GM23248 (cell line): Measurements from ENCODE around the gene GTF2E1. TPM values are rescaled to one million over a fixed set of nuclear protein-coding genes. Genes with fewer than 3 reads are reported as not detected.
"Not testable (repeated sequence)": the region's sequence is repeated elsewhere in the genome, so short reads cannot be mapped to it uniquely, and the experiment has no call there.

Source experiments
- DNase-seq: peaks from one replicate; pipeline ENCODE4 v3.0.0-alpha.2; 2015
- H2AFZ ChIP-seq: fragments of 200-600 bp; sonication (generic); 2 replicates; pipeline ENCODE4 v1.6.1; 2016; ENCODE audit warnings: antibody characterized with exemption
- H3F3A ChIP-seq: fragments of 200-600 bp; sonication (generic); 2 replicates; pipeline ENCODE4 v1.6.1; 2016; ENCODE audit warnings: mild to moderate bottlenecking, antibody characterized with exemption, mixed run types; ENCODE audit not compliant: insufficient read depth
- H3K27ac ChIP-seq: fragments of 200-600 bp; sonication (generic); 2 replicates; pipeline ENCODE4 v1.5.1; 2016; ENCODE audit warnings: mild to moderate bottlenecking
- H3K27me3 ChIP-seq: fragments of 200-600 bp; sonication (generic); replicated peaks from 2 replicates; pipeline ENCODE4 v1.6.1; 2016; ENCODE audit warnings: mild to moderate bottlenecking; ENCODE audit not compliant: insufficient read depth
- H3K36me3 ChIP-seq: fragments of 200-600 bp; sonication (generic); 2 replicates; pipeline ENCODE4 v1.6.1; 2016; ENCODE audit warnings: low read depth, mild to moderate bottlenecking
- H3K4me1 ChIP-seq: fragments of 200-600 bp; sonication (generic); 2 replicates; pipeline ENCODE4 v1.6.1; 2016; ENCODE audit warnings: mild to moderate bottlenecking; ENCODE audit not compliant: insufficient read depth
- H3K4me2 ChIP-seq: fragments of 200-600 bp; sonication (generic); one replicate; pipeline ENCODE4 v1.6.1; 2016; ENCODE audit warnings: mild to moderate bottlenecking; ENCODE audit not compliant: unreplicated experiment
- H3K4me3 ChIP-seq: fragments of 200-600 bp; sonication (generic); 2 replicates; pipeline ENCODE4 v1.5.1; 2016; ENCODE audit warnings: mild to moderate bottlenecking
- H3K79me2 ChIP-seq: fragments of 200-600 bp; sonication (generic); 2 replicates; pipeline ENCODE4 v1.6.1; 2016; ENCODE audit warnings: mild to moderate bottlenecking; ENCODE audit not compliant: insufficient read depth
- H3K9ac ChIP-seq: fragments of 200-600 bp; sonication (generic); 2 replicates; pipeline ENCODE4 v1.6.1; 2016; ENCODE audit warnings: mild to moderate bottlenecking
- H3K9me2 ChIP-seq: fragments of 200-600 bp; sonication (generic); 2 replicates; pipeline ENCODE4 v1.6.1; 2016; ENCODE audit warnings: mixed run types, mild to moderate bottlenecking, moderate library complexity; ENCODE audit not compliant: insufficient read depth
- H3K9me3 ChIP-seq: fragments of 200-600 bp; sonication (generic); one replicate; pipeline ENCODE4 v1.6.1; 2017; ENCODE audit warnings: low read depth
- H4K20me1 ChIP-seq: fragments of 200-600 bp; sonication (generic); 2 replicates; pipeline ENCODE4 v1.6.0; 2016; ENCODE audit not compliant: insufficient read depth
- EZH2 ChIP-seq: fragments of 200-600 bp; sonication (generic); IDR thresholded peaks from 2 replicates; pipeline ENCODE4 v1.6.1; 2018; ENCODE audit warnings: antibody characterized with exemption, mild to moderate bottlenecking; ENCODE audit not compliant: insufficient read depth, poor library complexity, severe bottlenecking
- EZH2phosphoT487 ChIP-seq: fragments of 200-600 bp; sonication (generic); IDR thresholded peaks from 2 replicates; pipeline ENCODE4 v1.6.1; 2018; ENCODE audit warnings: antibody characterized with exemption, moderate library complexity, mild to moderate bottlenecking, low read depth; ENCODE audit not compliant: insufficient read depth
- WGBS, 2 experiments: methylation state at CpG; one replicate each; pipeline ENCODE4 v1.1.6; 2015 to 2017; ENCODE audit warnings: low lambda C conversion rate in 2 of 2, low coverage in 1 of 2; ENCODE audit errors: missing lambda C conversion rate in 2 of 2; 5-methylcytosine and 5-hydroxymethylcytosine counted together
- in situ Hi-C: fragments of 300-500 bp; cut with MboI; formaldehyde crosslinking; loops from 2 replicates; pipeline ENCODE4 v1.15.0; 2020
- polyA plus RNA-seq: library from polyadenylated mRNA; unstranded; fragments of >200 nt; fragmentation: Nextera tagmentation; extraction: Ambion mirVana; gene quantifications from 2 replicates; pipeline ENCODE4 v1.2.1, GENCODE V29; 2016
- total RNA-seq: library from RNA; depleted of rRNA; stranded (reverse); fragments of >200 nt; shearing (Covaris generic); gene quantifications from 2 replicates; pipeline ENCODE4 v1.2.3, GENCODE V29; 2014

GTF2E1 gene
- total and polyA plus RNA-seq, 2 experiments from 2014 or later, result 7.2 to 10.8 TPM

DNA sequence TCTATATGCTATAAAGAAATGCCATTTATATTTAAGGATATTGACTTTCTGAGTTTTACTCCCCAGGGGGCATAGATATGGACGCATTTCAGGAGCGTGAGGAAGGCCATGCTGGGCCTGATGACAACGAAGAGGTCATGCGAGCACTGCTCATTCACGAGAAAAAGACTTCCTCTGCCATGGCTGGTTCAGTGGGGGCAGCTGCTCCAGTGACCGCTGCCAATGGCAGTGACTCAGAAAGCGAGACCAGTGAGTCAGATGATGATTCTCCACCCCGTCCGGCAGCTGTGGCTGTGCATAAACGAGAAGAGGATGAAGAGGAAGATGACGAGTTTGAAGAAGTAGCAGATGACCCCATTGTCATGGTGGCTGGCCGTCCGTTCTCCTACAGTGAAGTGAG, 38.4 kb downstream of the GTF2E1 start:
- H3K4me3 ChIP-seq, result no peak overlapping the region
- TF ChIP-seq EZH2phosphoT487, result no peak
- no peak for TF ChIP-seq EZH2
- in situ Hi-C loops, result loop anchor here (25.0 kb wide), 1 partner anchor 369 kb away; no protein-coding TSS in a partner anchor
- no peaks in the 10 kb centered on the region for H3K9me2 ChIP-seq
- no peak overlapping the region for H3K9ac ChIP-seq
- no peak overlapping the region for H2AFZ ChIP-seq
- H3K27ac ChIP-seq, result peak overlapping the region; percentile 30
- no peaks in the 10 kb centered on the region for H3K27me3 ChIP-seq
- no peaks in the 10 kb centered on the region for H3K79me2 ChIP-seq
- peaks cover 5% of the 10 kb centered on the region; the same call in 1 of the 2 replicates for H3K36me3 ChIP-seq
- H3K9me3 ChIP-seq, result no peaks in the 10 kb centered on the region
- H3K4me2 ChIP-seq, result no peak overlapping the region
- peaks cover 6% of the 10 kb centered on the region for H3K4me1 ChIP-seq
- WGBS, 2 experiments, result 62 to 64% methylated on average over 13 of the region's 13 CpGs
- peaks cover 15% of the 10 kb centered on the region for H3F3A ChIP-seq
- no peaks in the 10 kb centered on the region for H4K20me1 ChIP-seq
- DNase-seq, result peak; percentile 78

DNA sequence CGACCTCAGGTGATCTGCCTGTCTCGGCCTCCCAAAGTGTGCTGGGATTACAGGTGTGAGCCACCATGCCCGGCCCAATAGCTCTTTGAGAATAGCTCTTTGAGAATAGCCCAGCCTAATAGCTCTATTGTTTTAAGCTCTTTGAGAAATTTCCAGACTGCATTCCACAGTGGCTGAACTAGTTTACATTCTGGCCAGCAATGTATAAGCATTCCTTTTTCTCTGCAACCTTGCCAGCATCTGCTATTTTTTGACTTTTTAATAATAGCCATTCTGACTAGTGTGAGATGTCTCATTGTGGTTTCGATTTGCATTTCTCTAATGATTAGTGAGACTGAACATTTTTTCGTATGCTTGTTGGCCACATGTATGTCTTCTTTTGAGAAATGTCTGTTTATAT, 43.3 kb downstream of the GTF2E1 start:
- 0 out of 2 replicates have a peak overlapping the region, but pooled peaks have one; percentile 8 for H3K27ac ChIP-seq
- in situ Hi-C loops, result loop anchor here (25.0 kb wide), 1 partner anchor 374 kb away; no protein-coding TSS in a partner anchor
- H3F3A ChIP-seq, H3K36me3 ChIP-seq, H3K9me3 ChIP-seq, H3K9me2 ChIP-seq, H3K79me2 ChIP-seq, H4K20me1 ChIP-seq, H3K9ac ChIP-seq, H2AFZ ChIP-seq, H3K27me3 ChIP-seq: not testable (repeated sequence)
- peak overlapping the region; percentile 49 for H3K4me2 ChIP-seq
- WGBS, 2 experiments, result 59 to 63% methylated on average over 5 of the region's 5 CpGs
- H3K4me3 ChIP-seq, result peak overlapping the region; percentile 41; the same call in 1 of the 2 replicates
- peaks cover 10% of the 10 kb centered on the region for H3K4me1 ChIP-seq
- DNase-seq, result peak; percentile 45

DNA sequence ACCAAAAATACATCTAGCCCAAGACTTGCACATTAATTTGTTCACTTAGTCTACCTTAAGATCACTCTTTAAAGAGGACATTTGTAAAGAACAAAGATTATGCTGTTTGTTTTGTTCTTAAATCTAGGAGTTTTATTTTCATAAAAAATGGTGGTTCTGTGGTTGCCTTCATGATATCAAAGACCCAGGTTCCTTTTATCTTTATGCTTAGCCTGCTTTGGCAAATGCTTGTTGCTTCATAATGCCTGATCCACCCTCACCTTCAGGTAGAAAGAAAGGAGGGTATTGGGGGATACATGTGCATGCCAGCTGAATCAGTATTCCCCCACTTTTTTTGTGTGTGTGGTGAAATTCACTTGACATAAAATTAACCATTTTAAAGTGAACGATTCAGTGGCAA, 48.5 kb downstream of the GTF2E1 start:
- Histone ChIP-seq H4K20me1 (no peaks in the 10 kb centered on the region), H3K27me3 (no peaks in the 10 kb centered on the region), H3F3A (peaks cover 14% of the 10 kb centered on the region; the same call in 1 of the 2 replicates), H2AFZ (no peak overlapping the region), H3K9ac (no peak overlapping the region), H3K4me2 (no peak overlapping the region), H3K27ac (no peak overlapping the region), H3K9me2 (no peaks in the 10 kb centered on the region), H3K79me2 (no peaks in the 10 kb centered on the region), H3K36me3 (no peaks in the 10 kb centered on the region), H3K4me1 (peaks cover 28% of the 10 kb centered on the region), H3K4me3 (no peak overlapping the region), H3K9me3 (no peaks in the 10 kb centered on the region)
- no peak for DNase-seq
- 46 to 71% methylated on average over 1 of the region's 1 CpG for WGBS, 2 experiments
- in situ Hi-C loops, result loop anchor here (10.0 to 25.0 kb wide), 3 partner anchors 196 to 379 kb away; partner anchors contain the start of gene NDUFB4
- no peak for TF ChIP-seq EZH2
- no peak for TF ChIP-seq EZH2phosphoT487

DNA sequence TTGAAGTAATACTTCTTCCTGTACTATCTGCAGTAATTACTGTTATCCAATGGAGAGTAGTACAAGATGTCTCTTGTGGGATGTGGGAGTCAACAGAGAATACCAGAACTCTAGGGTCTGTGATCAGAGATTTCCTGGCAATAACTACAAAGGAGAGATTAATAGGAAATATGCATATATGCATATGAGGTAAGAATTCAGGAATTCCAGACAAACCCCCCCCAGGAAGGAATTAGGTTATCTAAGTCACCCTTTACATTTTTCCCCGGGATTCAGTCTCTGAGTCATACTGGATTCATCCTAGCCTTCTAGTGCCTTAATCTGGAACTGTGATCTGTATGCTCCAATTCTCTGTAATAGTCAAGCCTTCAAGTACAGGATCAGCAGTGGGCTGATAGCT, 49.4 kb downstream of the GTF2E1 start:
- Histone ChIP-seq H3K9me2 (no peaks in the 10 kb centered on the region), H3K4me2 (no peak overlapping the region), H3K9me3 (no peaks in the 10 kb centered on the region), H3K27ac (no peak overlapping the region), H3K36me3 (no peaks in the 10 kb centered on the region), H3K4me1 (peaks cover 23% of the 10 kb centered on the region), H3K4me3 (no peak overlapping the region), H3K27me3 (no peaks in the 10 kb centered on the region), H3F3A (peaks cover 11% of the 10 kb centered on the region; the same call in 1 of the 2 replicates), H4K20me1 (no peaks in the 10 kb centered on the region), H2AFZ (no peak overlapping the region), H3K79me2 (no peaks in the 10 kb centered on the region), H3K9ac (no peak overlapping the region)
- 0% methylated on average over 1 of the region's 1 CpG for WGBS, 2 experiments
- TF ChIP-seq EZH2 (no peak), EZH2phosphoT487 (no peak)
- peak; percentile 57 for DNase-seq
- in situ Hi-C loops, result loop anchor here (10.0 to 25.0 kb wide), 3 partner anchors 197 to 380 kb away; partner anchors contain the start of gene NDUFB4
